Astrocyte (in vitro differentiated cells and primary cell): ENCODE measurements around the gene IL13RA2. TPM values are rescaled to one million over a fixed set of nuclear protein-coding genes. Genes with fewer than 3 reads are reported as not detected.

Experiments used
- DNase-seq: peaks from one replicate; pipeline ENCODE4 v3.0.0-alpha.2; 2010; ENCODE audit warnings: low read depth
- FAIRE-seq: peaks from 2 replicates; lab custom pipeline; 2011; peaks lifted over from hg19 to GRCh38; lab: Jason Lieb, UNC
- H2AFZ ChIP-seq: 2 replicates; pipeline ENCODE4 v1.6.0; 2012; ENCODE audit warnings: low read depth, low read length, inconsistent platforms
- H3K27ac ChIP-seq: 2 replicates; pipeline ENCODE4 v1.5.1; 2011; ENCODE audit warnings: low read depth, low read length, inconsistent platforms
- H3K27me3 ChIP-seq: 2 replicates; pipeline ENCODE4 v1.6.0; 2011; ENCODE audit warnings: low read length, inconsistent platforms; ENCODE audit not compliant: insufficient read depth
- H3K36me3 ChIP-seq: 2 replicates; pipeline ENCODE4 v1.5.1; 2011; ENCODE audit warnings: low read length, inconsistent platforms; ENCODE audit not compliant: insufficient read depth
- H3K4me1 ChIP-seq: 2 replicates; pipeline ENCODE4 v1.5.1; 2011; ENCODE audit warnings: low read length, inconsistent platforms; ENCODE audit not compliant: insufficient read depth
- H3K4me2 ChIP-seq: 2 replicates; pipeline ENCODE4 v1.6.0; 2012; ENCODE audit warnings: low read length, inconsistent platforms
- H3K4me3 ChIP-seq: 2 replicates; pipeline ENCODE4 v1.5.1; 2011; ENCODE audit warnings: low read depth, mild to moderate bottlenecking, low read length, inconsistent platforms; ENCODE audit not compliant: insufficient read depth
- H3K79me2 ChIP-seq: 2 replicates; pipeline ENCODE4 v1.6.0; 2012; ENCODE audit warnings: mild to moderate bottlenecking, low read length, inconsistent platforms; ENCODE audit not compliant: insufficient read depth
- H3K9ac ChIP-seq: 2 replicates; pipeline ENCODE4 v1.6.0; 2012; ENCODE audit warnings: mild to moderate bottlenecking, low read length, inconsistent platforms
- H3K9me3 ChIP-seq: 2 replicates; pipeline ENCODE4 v1.5.1; 2012; ENCODE audit warnings: low read depth, mild to moderate bottlenecking, low read length, inconsistent platforms; ENCODE audit not compliant: insufficient read depth
- H4K20me1 ChIP-seq: 2 replicates; pipeline ENCODE4 v1.6.0; 2012; ENCODE audit warnings: low read length, inconsistent platforms; ENCODE audit not compliant: insufficient read depth
- H3K27ac Mint-ChIP-seq: one replicate; pipeline ENCODE4 v1.8.0; 2021; ENCODE audit warnings: mild to moderate bottlenecking, mixed read lengths; ENCODE audit not compliant: unreplicated experiment
- H3K27me3 Mint-ChIP-seq: one replicate; pipeline ENCODE4 v1.8.0; 2021; ENCODE audit warnings: low read depth, mixed read lengths; ENCODE audit not compliant: unreplicated experiment
- H3K36me3 Mint-ChIP-seq: one replicate; pipeline ENCODE4 v1.8.0; 2021; ENCODE audit warnings: low read depth, mixed read lengths; ENCODE audit not compliant: unreplicated experiment
- H3K4me1 Mint-ChIP-seq: one replicate; pipeline ENCODE4 v1.8.0; 2021; ENCODE audit warnings: low read depth, mixed read lengths; ENCODE audit not compliant: unreplicated experiment
- H3K4me3 Mint-ChIP-seq: one replicate; pipeline ENCODE4 v1.8.0; 2021; ENCODE audit warnings: mild to moderate bottlenecking, moderate library complexity, mixed read lengths; ENCODE audit not compliant: unreplicated experiment
- H3K9me3 Mint-ChIP-seq: one replicate; pipeline ENCODE4 v1.8.0; 2021; ENCODE audit warnings: mild to moderate bottlenecking, mixed read lengths; ENCODE audit not compliant: unreplicated experiment
- EZH2 ChIP-seq: IDR thresholded peaks from 2 replicates; pipeline ENCODE4 v1.6.1; 2012; ENCODE audit warnings: mild to moderate bottlenecking, low read length, inconsistent platforms; ENCODE audit not compliant: insufficient read depth
- total RNA-seq: library from RNA; stranded (reverse); gene quantifications from 2 replicates; pipeline ENCODE4 v1.2.1, GENCODE V29; 2021
- TF ChIP-seq, protein P1 (sequence below): IDR thresholded peaks from 2 replicates; pipeline ENCODE4 v1.5.1; 2011; ENCODE audit warnings: low read depth, mild to moderate bottlenecking, inconsistent platforms, low read length, moderate library complexity; ENCODE audit not compliant: insufficient read depth

IL13RA2 gene
- total RNA-seq, 1 donor from 2014 or later = not detected

DNA sequence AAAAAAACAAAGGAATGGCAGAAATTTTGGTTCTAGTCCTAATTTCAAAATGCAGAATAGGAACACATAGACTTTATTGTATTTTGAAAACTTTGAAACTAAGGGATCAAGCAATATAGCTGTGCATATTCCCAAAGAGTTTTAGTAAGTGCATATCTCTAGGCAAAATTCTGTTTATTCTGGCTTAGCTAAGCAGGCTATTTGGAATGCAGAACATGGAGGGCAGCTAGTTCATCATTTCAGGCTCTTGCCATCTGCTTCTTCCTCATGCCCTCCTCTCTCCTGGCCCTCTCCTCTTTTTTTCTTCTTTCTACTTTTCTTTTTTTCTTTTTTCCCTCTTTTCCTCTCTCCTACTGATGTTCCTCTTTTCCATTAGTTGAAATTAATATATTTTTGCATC, 12.0 kb upstream of the IL13RA2 start:
- H3K27me3 Mint-ChIP-seq = no peaks in the 10 kb centered on the region
- H4K20me1 ChIP-seq = no peaks in the 10 kb centered on the region
- H3K4me1 ChIP-seq = no peaks in the 10 kb centered on the region
- no peaks in the 10 kb centered on the region for H3K9me3 Mint-ChIP-seq
- TF ChIP-seq, protein P1, sequence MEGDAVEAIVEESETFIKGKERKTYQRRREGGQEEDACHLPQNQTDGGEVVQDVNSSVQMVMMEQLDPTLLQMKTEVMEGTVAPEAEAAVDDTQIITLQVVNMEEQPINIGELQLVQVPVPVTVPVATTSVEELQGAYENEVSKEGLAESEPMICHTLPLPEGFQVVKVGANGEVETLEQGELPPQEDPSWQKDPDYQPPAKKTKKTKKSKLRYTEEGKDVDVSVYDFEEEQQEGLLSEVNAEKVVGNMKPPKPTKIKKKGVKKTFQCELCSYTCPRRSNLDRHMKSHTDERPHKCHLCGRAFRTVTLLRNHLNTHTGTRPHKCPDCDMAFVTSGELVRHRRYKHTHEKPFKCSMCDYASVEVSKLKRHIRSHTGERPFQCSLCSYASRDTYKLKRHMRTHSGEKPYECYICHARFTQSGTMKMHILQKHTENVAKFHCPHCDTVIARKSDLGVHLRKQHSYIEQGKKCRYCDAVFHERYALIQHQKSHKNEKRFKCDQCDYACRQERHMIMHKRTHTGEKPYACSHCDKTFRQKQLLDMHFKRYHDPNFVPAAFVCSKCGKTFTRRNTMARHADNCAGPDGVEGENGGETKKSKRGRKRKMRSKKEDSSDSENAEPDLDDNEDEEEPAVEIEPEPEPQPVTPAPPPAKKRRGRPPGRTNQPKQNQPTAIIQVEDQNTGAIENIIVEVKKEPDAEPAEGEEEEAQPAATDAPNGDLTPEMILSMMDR = no peak
- TF ChIP-seq EZH2 = no peak
- H3K27ac ChIP-seq = no peak overlapping the region
- H3K9me3 ChIP-seq = no peaks in the 10 kb centered on the region
- H3K27ac Mint-ChIP-seq = no peak overlapping the region
- H3K27me3 ChIP-seq = no peaks in the 10 kb centered on the region
- no peaks in the 10 kb centered on the region for H3K79me2 ChIP-seq
- no peaks in the 10 kb centered on the region for H3K36me3 ChIP-seq
- no peak overlapping the region for H2AFZ ChIP-seq
- peak; percentile 90 for FAIRE-seq
- DNase-seq = no peak
- H3K36me3 Mint-ChIP-seq = no peaks in the 10 kb centered on the region
- H3K4me3 ChIP-seq = no peak overlapping the region
- H3K9ac ChIP-seq = no peak overlapping the region
- no peaks in the 10 kb centered on the region for H3K4me1 Mint-ChIP-seq
- H3K4me3 Mint-ChIP-seq = no peak overlapping the region
- no peak overlapping the region for H3K4me2 ChIP-seq

DNA sequence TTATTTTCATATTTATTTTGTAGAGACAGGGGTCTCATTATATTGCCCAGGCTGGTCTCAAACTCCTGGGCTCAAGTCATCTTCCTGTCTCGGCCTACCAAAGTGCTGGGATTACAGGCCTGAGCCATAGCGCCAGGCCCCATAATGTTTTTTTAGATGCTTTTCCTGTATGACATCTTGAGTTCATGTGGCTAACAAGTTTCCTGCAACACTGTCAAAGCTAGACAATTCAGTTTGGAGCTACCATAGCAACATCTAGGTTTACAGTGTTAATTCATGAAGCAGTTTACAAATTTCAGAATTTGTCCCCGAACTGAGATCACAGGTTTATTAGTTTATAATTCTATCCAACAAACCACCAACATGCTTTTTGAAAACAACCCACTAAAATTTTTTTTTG, 6.4 kb upstream of the IL13RA2 start:
- no peaks in the 10 kb centered on the region for H3K36me3 ChIP-seq
- no peaks in the 10 kb centered on the region for H3K27me3 ChIP-seq
- Mint-ChIP-seq H3K4me3 (no peak overlapping the region), H3K36me3 (no peaks in the 10 kb centered on the region), H3K27me3 (no peaks in the 10 kb centered on the region), H3K4me1 (peaks cover 10% of the 10 kb centered on the region), H3K27ac (peak overlapping the region; percentile 73), H3K9me3 (no peaks in the 10 kb centered on the region)
- H3K4me3 ChIP-seq = no peak overlapping the region
- no peaks in the 10 kb centered on the region for H3K79me2 ChIP-seq
- no peak overlapping the region for H3K4me2 ChIP-seq
- H3K27ac ChIP-seq = no peak overlapping the region
- H4K20me1 ChIP-seq = no peaks in the 10 kb centered on the region
- DNase-seq = no peak
- no peak overlapping the region for H2AFZ ChIP-seq
- H3K9me3 ChIP-seq = no peaks in the 10 kb centered on the region
- TF ChIP-seq, protein P1 = no peak
- TF ChIP-seq EZH2 = no peak
- no peak overlapping the region for H3K9ac ChIP-seq
- no peaks in the 10 kb centered on the region for H3K4me1 ChIP-seq
- no peak for FAIRE-seq

DNA sequence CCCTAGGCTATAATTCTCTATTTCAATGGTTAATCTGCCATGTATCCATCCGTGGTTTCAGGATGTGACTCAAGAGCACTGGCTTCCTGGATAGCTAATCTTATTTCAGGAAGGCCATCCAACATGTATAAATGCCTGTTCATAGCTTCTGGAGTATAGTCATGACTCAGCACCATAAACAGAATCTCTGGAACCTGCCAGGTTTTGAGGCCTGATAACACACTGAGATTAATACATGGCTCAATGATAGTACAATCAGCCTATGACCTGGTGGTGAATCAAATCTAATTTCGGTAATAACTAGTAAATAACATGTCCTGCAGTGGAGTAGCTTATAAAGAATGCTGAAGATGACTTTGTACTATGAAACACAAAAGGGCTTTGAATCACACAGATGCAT, 5.7 kb upstream of the IL13RA2 start:
- no peaks in the 10 kb centered on the region for H3K27me3 Mint-ChIP-seq
- peak; percentile 81 for DNase-seq
- no peak overlapping the region for H2AFZ ChIP-seq
- H3K4me1 Mint-ChIP-seq = peaks cover 10% of the 10 kb centered on the region
- no peak overlapping the region for H3K4me3 Mint-ChIP-seq
- H3K9ac ChIP-seq = no peak overlapping the region
- H3K4me2 ChIP-seq = peak overlapping the region; percentile 11
- peak; percentile 99 for FAIRE-seq
- no peaks in the 10 kb centered on the region for H4K20me1 ChIP-seq
- no peaks in the 10 kb centered on the region for H3K79me2 ChIP-seq
- no peaks in the 10 kb centered on the region for H3K9me3 ChIP-seq
- H3K36me3 ChIP-seq = no peaks in the 10 kb centered on the region
- H3K4me3 ChIP-seq = no peak overlapping the region
- H3K9me3 Mint-ChIP-seq = no peaks in the 10 kb centered on the region
- no peaks in the 10 kb centered on the region for H3K36me3 Mint-ChIP-seq
- H3K27ac ChIP-seq = no peak overlapping the region
- TF ChIP-seq EZH2 = no peak
- TF ChIP-seq, protein P1 = no peak
- peak overlapping the region; percentile 89 for H3K27ac Mint-ChIP-seq
- no peaks in the 10 kb centered on the region for H3K27me3 ChIP-seq
- H3K4me1 ChIP-seq = no peaks in the 10 kb centered on the region
